ENCODE measurements around the gene RPL10.

The RPL10 gene

GRCh38 chrX:154401045-154401799 is 3.0 kb downstream of the RPL10 start:
- DNase-seq: peak; percentile 39

- DNase-seq: peak; percentile 3
Observed at GRCh38 chrX:154401918-154402621, 3.9 kb downstream of the RPL10 start.

- no peak for DNase-seq
Observed at GRCh38 chrX:154402622-154403127, 4.5 kb downstream of the RPL10 start.

- DNase-seq: no peak
Observed at GRCh38 chrX:154403192-154403591, 5.0 kb downstream of the RPL10 start.

GRCh38 chrX:154403858-154404257 is 5.7 kb downstream of the RPL10 start:
- DNase-seq: no peak

GRCh38 chrX:154404625-154405192 is 6.5 kb downstream of the RPL10 start:
- DNase-seq: no peak

GRCh38 chrX:154408659-154409221 is 10.6 kb downstream of the RPL10 start:
- no peak for DNase-seq

GRCh38 chrX:154409222-154409871 is 11.2 kb downstream of the RPL10 start, which contains the start of gene DNASE1L1:
TSS of gene DNASE1L1 (minus strand) at chrX:154409254. CDS start at chrX:154405568, 3,686 bp downstream.
- DNase-seq: peak; percentile 79

GRCh38 chrX:154411981-154412340 is 13.8 kb downstream of the RPL10 start:
- peak; percentile 38 for DNase-seq

GRCh38 chrX:154412468-154412867 is 14.3 kb downstream of the RPL10 start:
- peak; percentile 2 for DNase-seq

- DNase-seq: no peak
Observed at GRCh38 chrX:154413142-154413541, 15.0 kb downstream of the RPL10 start.

GRCh38 chrX:154417157-154417556 is 19.0 kb downstream of the RPL10 start:
- no peak for DNase-seq

GRCh38 chrX:154419189-154419588 is 21.0 kb downstream of the RPL10 start:
- DNase-seq: no peak

- DNase-seq: no peak
Observed at GRCh38 chrX:154419688-154420401, 21.7 kb downstream of the RPL10 start.

- DNase-seq: no peak
Observed at GRCh38 chrX:154420402-154420756, 22.2 kb downstream of the RPL10 start.

- DNase-seq: no peak
Observed at GRCh38 chrX:154426916-154427770, 29.0 kb downstream of the RPL10 start.

GRCh38 chrX:154428176-154429171 is 30.3 kb downstream of the RPL10 start, which contains the start of gene ATP6AP1:
TSS of gene ATP6AP1 (plus strand) at chrX:154428677. CDS start at chrX:154428693, 16 bp downstream.
- peak; percentile 89 for DNase-seq

- DNase-seq: no peak
Observed at GRCh38 chrX:154429711-154430110, 31.5 kb downstream of the RPL10 start.

GRCh38 chrX:154430479-154430878 is 32.3 kb downstream of the RPL10 start:
- DNase-seq: no peak

- no peak for DNase-seq
Observed at GRCh38 chrX:154430916-154431315, 32.7 kb downstream of the RPL10 start.

Measured in HCEC 1CT (cell line).